Cardiac muscle cell (in vitro differentiated cells and primary cell): Measurements from ENCODE around the gene SNF8. TPM values are rescaled to one million over a fixed set of nuclear protein-coding genes. Genes with fewer than 3 reads are reported as not detected.

ENCODE experiments used
- DNase-seq, 2 donors: peaks; one replicate each; pipeline versions ENCODE4 v3.0.0 to v3.0.0-alpha.2; 2010 to 2017; ENCODE audit warnings: low read depth in 1 of 2, low spot score in 1 of 2
- H3K27ac ChIP-seq: fragments of 200-600 bp; sonication (generic); 2 replicates; pipeline ENCODE4 v1.5.1; 2016
- H3K27me3 ChIP-seq: fragments of 200-600 bp; sonication (generic); 2 replicates; pipeline ENCODE4 v1.6.0; 2016; ENCODE audit warnings: control low read depth
- H3K36me3 ChIP-seq: fragments of 200-600 bp; sonication (generic); 2 replicates; pipeline ENCODE4 v1.5.1; 2016; ENCODE audit warnings: control low read depth
- H3K4me1 ChIP-seq: fragments of 200-600 bp; sonication (generic); 2 replicates; pipeline ENCODE4 v1.8.1; 2017; ENCODE audit warnings: low read depth, mild to moderate bottlenecking, mixed run types
- H3K4me3 ChIP-seq: fragments of 200-600 bp; sonication (generic); 2 replicates; pipeline ENCODE4 v1.5.1; 2016; ENCODE audit warnings: mild to moderate bottlenecking
- H3K9me3 ChIP-seq: fragments of 200-600 bp; sonication (generic); 2 replicates; pipeline ENCODE4 v1.5.1; 2017; ENCODE audit warnings: low read depth, mild to moderate bottlenecking, control low read depth
- CTCF ChIP-seq: IDR thresholded peaks from 2 replicates; pipeline ENCODE4 v1.5.1; 2012; ENCODE audit warnings: low read depth, mild to moderate bottlenecking, low read length
- polyA plus RNA-seq: library from polyadenylated mRNA; unstranded; fragments of >200 nt; fragmentation: Nextera tagmentation; extraction: Ambion mirVana; gene quantifications from 2 replicates; pipeline ENCODE4 v1.2.1, GENCODE V29; 2016
- total RNA-seq: library from RNA; depleted of rRNA; stranded (reverse); fragments of >200 nt; gene quantifications from 2 replicates; pipeline ENCODE4 v1.2.3, GENCODE V29; 2016

The SNF8 gene
- total and polyA plus RNA-seq, 2 experiments from 2014 or later: 114 to 315 TPM

GRCh38 chr17:48928876-48929811 lies 15.5 kb downstream of the SNF8 start:
- Histone ChIP-seq H3K27me3 (no peaks in the 10 kb centered on the region), H3K9me3 (no peaks in the 10 kb centered on the region), H3K4me3 (no peak overlapping the region), H3K27ac (peak overlapping the region; percentile 73), H3K36me3 (peaks cover 80% of the 10 kb centered on the region), H3K4me1 (no peaks in the 10 kb centered on the region)
- no peak for TF ChIP-seq CTCF
- peak in 1 of 2 donors; percentile 38 for DNase-seq

GRCh38 chr17:48927978-48928745 lies 16.5 kb downstream of the SNF8 start:
- H3K36me3 ChIP-seq: peaks cover 78% of the 10 kb centered on the region
- H3K4me3 ChIP-seq: no peak overlapping the region
- DNase-seq: no peak
- H3K27me3 ChIP-seq: no peaks in the 10 kb centered on the region
- H3K4me1 ChIP-seq: no peaks in the 10 kb centered on the region
- peak overlapping the region; percentile 73 for H3K27ac ChIP-seq
- no peak for TF ChIP-seq CTCF
- no peaks in the 10 kb centered on the region for H3K9me3 ChIP-seq

DNA sequence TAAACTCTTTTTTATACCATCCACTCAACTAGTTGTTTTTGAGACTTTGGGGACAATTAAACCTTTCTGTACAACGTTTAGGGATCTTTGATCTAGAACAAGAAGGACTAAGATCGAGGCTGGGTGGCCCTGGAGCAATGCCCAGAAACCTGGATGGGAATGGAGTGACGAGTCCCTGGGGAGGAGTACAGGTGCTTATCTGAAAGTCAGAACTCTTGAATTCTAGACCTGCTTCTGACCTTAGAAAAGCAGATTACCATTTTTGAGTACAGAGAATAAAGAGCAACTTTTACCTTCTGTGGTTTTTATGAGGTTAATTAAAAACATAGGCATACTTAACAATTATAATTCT lies 18.7 kb downstream of the SNF8 start:
- no peak for DNase-seq
- H3K27ac ChIP-seq: peak overlapping the region; percentile 43
- no peak overlapping the region for H3K4me3 ChIP-seq
- H3K36me3 ChIP-seq: peaks cover 76% of the 10 kb centered on the region
- H3K27me3 ChIP-seq: no peaks in the 10 kb centered on the region
- H3K9me3 ChIP-seq: no peaks in the 10 kb centered on the region
- TF ChIP-seq CTCF: no peak
- no peaks in the 10 kb centered on the region for H3K4me1 ChIP-seq

DNA sequence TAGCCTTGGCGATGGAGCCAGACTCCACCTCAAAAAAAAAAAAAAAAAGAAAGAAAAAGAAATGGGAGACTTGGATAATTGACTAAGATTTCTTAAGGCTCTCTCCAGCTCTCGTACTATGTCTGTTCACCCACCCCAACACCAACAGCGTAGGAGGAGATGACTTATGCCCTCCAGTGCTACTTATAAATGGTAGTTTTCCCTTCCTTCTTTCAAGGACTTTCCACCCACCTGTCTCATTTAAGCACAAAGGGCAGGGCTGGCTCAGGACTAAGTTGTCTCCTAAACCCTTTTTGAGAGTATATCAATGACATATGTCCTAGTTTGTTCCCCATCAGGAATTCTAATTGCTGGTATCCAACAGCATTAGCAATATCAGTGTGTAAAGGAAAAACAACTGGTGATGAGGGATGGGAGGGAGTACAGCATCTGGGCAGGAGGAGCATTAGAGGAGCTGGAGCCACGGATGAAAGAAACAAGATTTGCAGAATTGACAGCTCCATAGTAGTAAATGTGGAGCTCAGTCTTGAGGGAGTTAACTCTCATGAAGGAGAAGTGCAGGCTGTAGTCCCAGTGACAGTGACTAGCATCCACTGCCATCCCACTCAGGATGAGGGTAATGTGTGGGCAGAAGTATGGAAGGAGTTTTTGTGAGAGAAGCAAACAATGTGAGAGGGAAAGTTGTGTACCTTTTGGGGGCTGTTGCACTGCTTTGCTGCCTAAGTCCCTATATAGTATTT lies 19.2 kb downstream of the SNF8 start:
- peaks cover 75% of the 10 kb centered on the region for H3K36me3 ChIP-seq
- peak overlapping the region; percentile 43 for H3K27ac ChIP-seq

More for the DNA sequence above, 19.2 kb downstream of the SNF8 start:
- no peaks in the 10 kb centered on the region for H3K27me3 ChIP-seq
- no peak overlapping the region for H3K4me3 ChIP-seq
- no peaks in the 10 kb centered on the region for H3K4me1 ChIP-seq
- no peak for TF ChIP-seq CTCF
- H3K9me3 ChIP-seq: no peaks in the 10 kb centered on the region
- DNase-seq: no peak
